Measurements from ENCODE around the gene AP3B2.

The AP3B2 gene

DNA sequence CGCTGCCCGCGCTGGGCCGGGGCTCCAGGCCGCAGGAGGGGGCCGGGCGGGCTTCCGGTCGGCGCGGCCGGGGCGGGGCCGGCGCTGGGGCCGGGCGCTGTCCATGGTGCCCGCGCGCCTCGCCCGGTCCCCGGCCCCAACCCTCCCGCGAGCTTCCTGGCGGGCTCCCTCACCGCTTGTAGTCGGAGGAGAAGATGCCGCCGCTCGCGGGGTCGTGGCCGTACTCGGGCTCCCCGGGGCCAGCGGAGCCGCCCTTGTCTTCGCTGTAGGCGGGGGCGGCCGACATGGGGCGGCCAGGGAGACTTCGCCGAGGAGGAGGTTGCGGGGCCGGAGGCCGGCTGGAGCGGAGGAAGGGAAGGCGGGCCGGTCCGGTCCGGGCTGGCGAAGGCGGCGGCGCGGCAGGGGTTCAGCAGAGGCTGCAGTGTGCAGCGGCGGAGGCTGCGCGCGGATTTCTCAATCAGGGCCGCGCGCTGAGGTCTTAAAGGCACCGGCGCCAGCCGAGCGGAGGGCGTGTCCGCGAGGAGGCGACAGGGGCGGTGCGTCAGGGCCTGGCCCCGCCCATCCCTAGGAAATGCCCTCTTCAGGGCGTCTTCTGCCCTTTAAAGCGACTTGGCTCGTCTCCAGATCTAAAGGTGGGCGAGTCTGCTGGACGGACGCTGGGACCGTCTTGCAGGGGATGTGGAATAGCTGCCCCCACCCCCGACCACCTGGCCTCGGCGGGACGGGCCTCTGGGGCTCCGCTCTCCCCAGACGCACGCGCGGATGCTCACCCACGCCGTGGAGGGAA, at the start of gene AP3B2:
AP3B2 (minus strand) TSS at position 455 of the 787 bp plus-strand sequence; CDS start at position 286, 169 bp downstream.
- H3K36me3 ChIP-seq (ENCODE audit: control insufficient read depth, insufficient read depth, low read length): no peaks in the 10 kb centered on the region
- H3K4me3 ChIP-seq (ENCODE audit: low read length): peak within 1 kb of the TSS; percentile 73
- H3K9ac ChIP-seq (ENCODE audit: low read length): no peak within 1 kb of the TSS
- H3K27ac ChIP-seq (ENCODE audit: low read depth, low read length): no peak within 1 kb of the TSS
- no peaks in the 10 kb centered on the region for H3K4me1 ChIP-seq (ENCODE audit: control insufficient read depth, insufficient read depth, low read length)
- H3K27me3 ChIP-seq (ENCODE audit: control insufficient read depth, insufficient read depth, low read length): no peaks in the 10 kb centered on the region

DNA sequence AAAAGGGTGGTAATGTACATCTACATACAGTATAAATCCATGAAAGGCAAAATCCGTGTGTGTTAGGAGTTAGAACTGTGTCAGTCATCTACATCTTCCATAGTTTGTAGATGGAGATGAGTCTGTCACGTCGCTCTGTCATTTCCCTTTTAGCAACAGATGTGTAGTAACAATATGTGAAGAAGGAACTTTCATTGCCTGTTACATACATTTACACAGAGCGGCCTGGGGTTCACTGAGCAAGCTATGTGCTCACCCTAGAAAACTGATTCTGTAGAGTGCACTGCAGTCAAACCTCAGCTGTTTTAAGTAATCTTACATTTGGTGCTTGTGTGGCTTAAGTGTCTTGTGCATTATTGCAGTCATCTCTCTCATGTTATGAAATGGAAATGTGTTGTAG, 41.6 kb upstream of the AP3B2 start:
- H3K27ac ChIP-seq (ENCODE audit: low read depth, low read length): no peak overlapping the region
- peak overlapping the region; percentile 96 for H3K4me3 ChIP-seq (ENCODE audit: low read length)
- H3K4me1 ChIP-seq (ENCODE audit: control insufficient read depth, insufficient read depth, low read length): peaks cover 14% of the 10 kb centered on the region
- H3K36me3 ChIP-seq (ENCODE audit: control insufficient read depth, insufficient read depth, low read length): peaks cover 7% of the 10 kb centered on the region
- H3K27me3 ChIP-seq (ENCODE audit: control insufficient read depth, insufficient read depth, low read length): no peaks in the 10 kb centered on the region
- no peak overlapping the region for H3K9ac ChIP-seq (ENCODE audit: low read length)

GRCh38 chr15:82750831-82751180, 41.1 kb upstream of the AP3B2 start:
- H3K4me1 ChIP-seq (ENCODE audit: control insufficient read depth, insufficient read depth, low read length): peaks cover 14% of the 10 kb centered on the region
- H3K9ac ChIP-seq (ENCODE audit: low read length): peak overlapping the region; percentile 72
- H3K36me3 ChIP-seq (ENCODE audit: control insufficient read depth, insufficient read depth, low read length): peaks cover 7% of the 10 kb centered on the region
- no peaks in the 10 kb centered on the region for H3K27me3 ChIP-seq (ENCODE audit: control insufficient read depth, insufficient read depth, low read length)
- H3K27ac ChIP-seq (ENCODE audit: low read depth, low read length): peak overlapping the region; percentile 40
- H3K4me3 ChIP-seq (ENCODE audit: low read length): peak overlapping the region; percentile 96

GRCh38 chr15:82749951-82750830, 40.5 kb upstream of the AP3B2 start:
- H3K4me1 ChIP-seq (ENCODE audit: control insufficient read depth, insufficient read depth, low read length): peaks cover 14% of the 10 kb centered on the region
- H3K4me3 ChIP-seq (ENCODE audit: low read length): peak overlapping the region; percentile 96
- H3K27me3 ChIP-seq (ENCODE audit: control insufficient read depth, insufficient read depth, low read length): no peaks in the 10 kb centered on the region
- peak overlapping the region; percentile 88 for H3K27ac ChIP-seq (ENCODE audit: low read depth, low read length)
- H3K9ac ChIP-seq (ENCODE audit: low read length): peak overlapping the region; percentile 72
- peaks cover 6% of the 10 kb centered on the region for H3K36me3 ChIP-seq (ENCODE audit: control insufficient read depth, insufficient read depth, low read length)

- no peak overlapping the region for H3K4me3 ChIP-seq (ENCODE audit: low read length)
- no peak overlapping the region for H3K9ac ChIP-seq (ENCODE audit: low read length)
- no peaks in the 10 kb centered on the region for H3K27me3 ChIP-seq (ENCODE audit: control insufficient read depth, insufficient read depth, low read length)
- H3K36me3 ChIP-seq (ENCODE audit: control insufficient read depth, insufficient read depth, low read length): no peaks in the 10 kb centered on the region
- peaks cover 14% of the 10 kb centered on the region for H3K4me1 ChIP-seq (ENCODE audit: control insufficient read depth, insufficient read depth, low read length)
- H3K27ac ChIP-seq (ENCODE audit: low read depth, low read length): no peak overlapping the region
These were observed 38.6 kb upstream of the AP3B2 start for GRCh38 chr15:82748315-82748714.

DNA sequence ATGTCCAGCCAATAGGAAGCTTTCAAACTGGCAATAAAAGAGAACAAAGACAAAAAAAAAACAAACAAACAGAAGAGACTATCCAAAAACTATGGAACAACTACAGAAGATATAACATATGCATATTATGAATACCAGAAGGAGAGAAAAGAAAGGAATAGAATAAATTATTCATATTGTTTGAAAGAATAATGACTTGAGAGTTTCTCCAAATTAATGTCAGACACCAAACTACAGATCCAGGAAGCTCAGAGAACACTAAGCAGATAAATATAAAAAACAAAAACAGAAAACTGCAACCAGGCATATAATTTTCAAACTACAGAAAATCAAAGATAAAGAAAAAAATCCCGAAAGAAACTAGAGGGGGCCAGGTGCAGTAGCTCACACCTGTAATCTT, 34.1 kb upstream of the AP3B2 start:
- Histone ChIP-seq H3K36me3 (ENCODE audit: control insufficient read depth, insufficient read depth, low read length) (no peaks in the 10 kb centered on the region), H3K27me3 (ENCODE audit: control insufficient read depth, insufficient read depth, low read length) (no peaks in the 10 kb centered on the region), H3K27ac (ENCODE audit: low read depth, low read length) (no peak overlapping the region), H3K4me3 (ENCODE audit: low read length) (no peak overlapping the region), H3K4me1 (ENCODE audit: control insufficient read depth, insufficient read depth, low read length) (no peaks in the 10 kb centered on the region), H3K9ac (ENCODE audit: low read length) (no peak overlapping the region)

DNA sequence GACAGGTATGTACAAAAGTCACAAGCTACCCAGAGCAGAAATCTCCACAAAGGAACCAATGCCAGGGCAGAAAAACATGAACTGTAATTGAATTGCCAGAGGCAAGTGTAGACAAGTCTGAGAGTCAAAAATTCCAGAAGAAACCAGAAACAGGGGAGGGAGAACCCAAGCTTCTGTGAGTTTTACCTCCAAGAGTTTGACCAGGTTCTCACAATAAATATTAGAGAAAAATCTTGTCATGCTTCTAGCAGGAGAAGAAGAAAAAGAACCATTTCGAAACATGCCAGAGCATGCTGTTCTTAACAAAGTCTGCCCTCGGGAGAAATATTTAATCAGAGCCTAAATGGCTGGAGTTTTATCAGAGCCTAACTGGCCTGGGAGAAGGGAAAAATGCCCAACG, 32.5 kb upstream of the AP3B2 start:
- Histone ChIP-seq H3K36me3 (ENCODE audit: control insufficient read depth, insufficient read depth, low read length) (no peaks in the 10 kb centered on the region), H3K4me3 (ENCODE audit: low read length) (no peak overlapping the region), H3K27ac (ENCODE audit: low read depth, low read length) (no peak overlapping the region)

DNA sequence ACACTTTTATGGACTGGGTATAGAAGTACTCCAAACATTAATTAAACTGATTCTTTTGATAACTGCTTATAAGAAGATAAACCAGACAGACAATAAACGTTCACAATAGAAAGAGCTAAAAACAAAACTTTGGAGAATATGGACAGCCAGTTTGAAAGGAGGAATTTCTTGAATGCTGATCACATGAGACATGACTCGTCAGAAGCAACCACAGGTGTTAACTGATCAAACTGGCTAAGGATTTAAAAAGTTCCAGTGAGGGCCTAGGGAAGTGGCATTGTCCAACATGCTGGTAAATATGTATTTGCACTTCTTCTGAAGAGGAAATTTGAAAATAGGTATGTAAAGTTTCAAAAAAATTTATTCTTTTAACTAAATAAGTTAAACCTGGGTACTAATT, 29.4 kb upstream of the AP3B2 start:
- Histone ChIP-seq H3K27me3 (ENCODE audit: control insufficient read depth, insufficient read depth, low read length) (no peaks in the 10 kb centered on the region), H3K4me1 (ENCODE audit: control insufficient read depth, insufficient read depth, low read length) (no peaks in the 10 kb centered on the region), H3K9ac (ENCODE audit: low read length) (no peak overlapping the region), H3K4me3 (ENCODE audit: low read length) (no peak overlapping the region), H3K27ac (ENCODE audit: low read depth, low read length) (no peak overlapping the region), H3K36me3 (ENCODE audit: control insufficient read depth, insufficient read depth, low read length) (no peaks in the 10 kb centered on the region)

More for the DNA sequence above, 32.5 kb upstream of the AP3B2 start:
- H3K4me1 ChIP-seq (ENCODE audit: control insufficient read depth, insufficient read depth, low read length): no peaks in the 10 kb centered on the region
- H3K9ac ChIP-seq (ENCODE audit: low read length): no peak overlapping the region
- H3K27me3 ChIP-seq (ENCODE audit: control insufficient read depth, insufficient read depth, low read length): no peaks in the 10 kb centered on the region

- H3K27ac ChIP-seq (ENCODE audit: low read depth, low read length): no peak overlapping the region
These were observed 28.3 kb upstream of the AP3B2 start for GRCh38 chr15:82737975-82738374.

DNA sequence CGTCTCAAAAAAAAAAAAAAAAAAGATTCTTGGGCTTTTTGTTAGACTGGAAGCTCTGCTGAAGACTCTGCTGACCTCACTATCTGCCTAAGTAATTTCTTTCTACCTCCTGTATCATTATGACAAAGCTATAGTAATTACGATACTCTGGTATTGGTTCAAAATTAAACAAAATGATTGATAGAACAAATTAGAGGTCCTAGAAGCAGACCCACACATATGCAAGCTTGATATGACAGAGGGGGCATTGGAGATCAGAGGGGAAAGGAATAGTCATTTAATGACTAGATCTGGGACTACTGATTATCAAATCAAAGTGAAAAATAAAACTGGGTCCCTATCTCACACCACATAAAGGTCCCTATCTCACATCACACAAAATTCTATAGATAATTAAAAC, 21.9 kb upstream of the AP3B2 start:
- Histone ChIP-seq H3K4me3 (ENCODE audit: low read length) (no peak overlapping the region), H3K27ac (ENCODE audit: low read depth, low read length) (no peak overlapping the region), H3K9ac (ENCODE audit: low read length) (no peak overlapping the region), H3K27me3 (ENCODE audit: control insufficient read depth, insufficient read depth, low read length) (no peaks in the 10 kb centered on the region), H3K4me1 (ENCODE audit: control insufficient read depth, insufficient read depth, low read length) (no peaks in the 10 kb centered on the region), H3K36me3 (ENCODE audit: control insufficient read depth, insufficient read depth, low read length) (no peaks in the 10 kb centered on the region)

More at GRCh38 chr15:82737975-82738374, 28.3 kb upstream of the AP3B2 start:
- Histone ChIP-seq H3K4me1 (ENCODE audit: control insufficient read depth, insufficient read depth, low read length) (no peaks in the 10 kb centered on the region), H3K9ac (ENCODE audit: low read length) (no peak overlapping the region), H3K27me3 (ENCODE audit: control insufficient read depth, insufficient read depth, low read length) (no peaks in the 10 kb centered on the region), H3K36me3 (ENCODE audit: control insufficient read depth, insufficient read depth, low read length) (no peaks in the 10 kb centered on the region), H3K4me3 (ENCODE audit: low read length) (no peak overlapping the region)

DNA sequence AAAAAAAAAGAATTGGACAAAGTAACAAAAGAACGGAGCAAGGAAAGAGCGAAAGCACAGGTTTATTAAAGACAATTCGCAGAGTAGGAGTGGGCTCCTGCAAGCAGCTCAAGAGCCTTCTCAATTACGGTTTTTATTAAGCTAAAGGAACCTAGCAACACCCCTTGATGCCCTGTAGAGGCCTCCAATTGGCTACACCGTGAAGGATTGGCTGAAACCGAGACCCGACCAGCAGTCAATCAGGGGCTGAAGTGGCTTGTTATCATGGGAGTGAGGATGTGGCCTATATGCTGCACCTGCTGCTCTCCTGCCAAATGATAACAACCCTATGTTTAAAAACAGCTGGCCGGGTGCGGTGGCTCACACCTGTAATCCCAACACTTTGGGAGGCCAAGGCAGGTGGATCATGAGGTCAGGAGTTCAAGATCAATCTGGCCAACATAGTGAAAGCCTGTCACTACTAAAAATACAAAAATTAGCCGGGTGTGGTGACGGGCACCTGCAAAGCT, 20.4 kb upstream of the AP3B2 start:
- H3K9ac ChIP-seq (ENCODE audit: low read length): no peak overlapping the region
- no peak overlapping the region for H3K4me3 ChIP-seq (ENCODE audit: low read length)
- no peaks in the 10 kb centered on the region for H3K4me1 ChIP-seq (ENCODE audit: control insufficient read depth, insufficient read depth, low read length)
- no peak overlapping the region for H3K27ac ChIP-seq (ENCODE audit: low read depth, low read length)
- H3K36me3 ChIP-seq (ENCODE audit: control insufficient read depth, insufficient read depth, low read length): no peaks in the 10 kb centered on the region
- H3K27me3 ChIP-seq (ENCODE audit: control insufficient read depth, insufficient read depth, low read length): no peaks in the 10 kb centered on the region

GRCh38 chr15:82726816-82727215, 17.1 kb upstream of the AP3B2 start:
- H3K27me3 ChIP-seq (ENCODE audit: control insufficient read depth, insufficient read depth, low read length): no peaks in the 10 kb centered on the region
- H3K9ac ChIP-seq (ENCODE audit: low read length): no peak overlapping the region
- no peak overlapping the region for H3K4me3 ChIP-seq (ENCODE audit: low read length)
- no peaks in the 10 kb centered on the region for H3K36me3 ChIP-seq (ENCODE audit: control insufficient read depth, insufficient read depth, low read length)
- no peak overlapping the region for H3K27ac ChIP-seq (ENCODE audit: low read depth, low read length)
- H3K4me1 ChIP-seq (ENCODE audit: control insufficient read depth, insufficient read depth, low read length): no peaks in the 10 kb centered on the region

Measured in rectal smooth muscle tissue (tissue), 1 donor.